Measurements from ENCODE around the gene CALHM6. TPM values are rescaled to one million over a fixed set of nuclear protein-coding genes. Genes with fewer than 3 reads are reported as not detected.

The CALHM6 gene
- total RNA-seq, 4 donors from 2014 or later: 1.3 to 2.9 (median 2.3) TPM

DNA sequence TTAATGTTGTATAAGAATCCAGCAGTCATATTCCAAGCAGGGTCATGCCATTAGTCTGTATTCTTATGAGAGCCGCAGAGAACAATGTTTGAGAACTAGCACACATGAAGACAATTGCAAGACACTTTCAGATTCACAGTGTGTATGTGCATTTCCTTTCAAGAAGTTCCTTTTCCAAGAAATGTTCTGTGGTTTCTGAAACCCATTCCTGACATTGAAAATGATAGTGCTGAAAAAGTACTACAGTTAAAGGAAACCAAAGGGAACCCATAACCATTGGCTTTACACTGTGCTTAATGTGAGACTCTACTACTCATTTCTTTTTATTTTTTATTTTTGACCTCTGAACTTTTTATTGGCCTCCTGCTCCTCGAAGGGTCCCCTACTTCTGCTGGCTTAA is 4.2 kb upstream of the CALHM6 start:
- no peak for DNase-seq
- no peak overlapping the region for H3K4me3 ChIP-seq (replicated peaks in 1 of 3)
- no peaks in the 10 kb centered on the region for H3K27me3 ChIP-seq
- no peak for TF ChIP-seq CTCF (IDR thresholded peaks at IDR 0.05)
- no peak for TF ChIP-seq POLR2A (IDR thresholded peaks at IDR 0.05)
- no peaks in the 10 kb centered on the region for H3K36me3 ChIP-seq
- WGBS, 2 donors: 84 to 85% methylated on average over 2 of the region's 2 CpGs
- intact Hi-C loops (cut with DNase I): no loop called here
- no peak overlapping the region for H3K27ac ChIP-seq
- no peaks in the 10 kb centered on the region for H3K9me3 ChIP-seq
- no peaks in the 10 kb centered on the region for H3K4me1 ChIP-seq

DNA sequence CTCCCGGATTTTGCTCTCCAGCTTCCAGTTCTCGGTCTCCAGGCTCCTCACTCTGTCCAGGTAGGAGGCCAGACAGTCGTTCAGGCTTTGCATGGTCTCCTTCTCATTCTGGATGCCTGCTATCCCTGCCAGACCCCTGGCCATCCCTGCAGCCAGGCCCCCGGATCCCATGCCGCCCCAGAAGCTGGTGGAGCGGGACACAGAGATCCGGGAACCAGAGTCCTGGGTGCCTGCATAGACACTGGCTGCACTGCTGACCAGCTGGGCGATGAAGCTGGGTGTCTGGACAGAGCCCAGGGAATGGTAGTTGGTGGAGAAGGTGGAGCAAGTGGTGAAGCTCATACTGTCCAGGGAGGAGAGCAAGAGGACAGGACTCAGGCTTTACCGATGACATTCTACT is 2.9 kb upstream of the CALHM6 start:
- Histone ChIP-seq H3K36me3 (no peaks in the 10 kb centered on the region), H3K27ac (no peak overlapping the region), H3K4me3 (replicated peaks in 1 of 3) (no peak overlapping the region), H3K9me3 (no peaks in the 10 kb centered on the region), H3K4me1 (peaks cover 0 to 4% of the 10 kb centered on the region in 2 donors), H3K27me3 (no peaks in the 10 kb centered on the region)
- no peak for DNase-seq
- WGBS, 2 donors: 91 to 96% methylated on average over 6 to 8 of the region's 9 CpGs
- intact Hi-C loops (cut with DNase I): no loop called here
- TF ChIP-seq CTCF (IDR thresholded peaks at IDR 0.05): no peak
- TF ChIP-seq POLR2A (IDR thresholded peaks at IDR 0.05): no peak

- Histone ChIP-seq H3K4me3 (replicated peaks in 1 of 3) (no peak overlapping the region), H3K9me3 (no peaks in the 10 kb centered on the region), H3K27me3 (no peaks in the 10 kb centered on the region), H3K36me3 (no peaks in the 10 kb centered on the region), H3K27ac (no peak overlapping the region), H3K4me1 (peaks cover 0 to 4% of the 10 kb centered on the region in 2 donors)
- 90 to 94% methylated on average over 4 of the region's 4 CpGs for WGBS, 2 donors
- TF ChIP-seq POLR2A (IDR thresholded peaks at IDR 0.05) (no peak), CTCF (IDR thresholded peaks at IDR 0.05) (no peak)
- intact Hi-C loops (cut with DNase I): no loop called here
- DNase-seq: no peak
Observed at GRCh38 chr6:116459927-116460326, 1.2 kb upstream of the CALHM6 start.

- intact Hi-C loops (cut with DNase I): no loop called here
- H3K4me1 ChIP-seq: peaks cover 0 to 4% of the 10 kb centered on the region in 2 donors
- no peak overlapping the region for H3K27ac ChIP-seq
- H3K27me3 ChIP-seq: no peaks in the 10 kb centered on the region
- peak overlapping the region in 2 of 3 donors; percentile 5 to 28 for H3K4me3 ChIP-seq (replicated peaks in 1 of 3)
- peak; percentile 49 to 58 for DNase-seq
- no peak for TF ChIP-seq POLR2A (IDR thresholded peaks at IDR 0.05)
- TF ChIP-seq CTCF (IDR thresholded peaks at IDR 0.05): no peak
- H3K36me3 ChIP-seq: no peaks in the 10 kb centered on the region
- no peaks in the 10 kb centered on the region for H3K9me3 ChIP-seq
- WGBS, 2 donors: 17% methylated on average over 46 to 49 of the region's 84 CpGs
Observed at GRCh38 chr6:116461932-116462885, 1.0 kb downstream of the CALHM6 start.

- 89 to 96% methylated on average over 4 of the region's 4 CpGs for WGBS, 2 donors
Observed at GRCh38 chr6:116463301-116463700, 2.1 kb downstream of the CALHM6 start.

More at GRCh38 chr6:116463301-116463700, 2.1 kb downstream of the CALHM6 start:
- Histone ChIP-seq H3K27me3 (no peaks in the 10 kb centered on the region), H3K27ac (no peak overlapping the region), H3K36me3 (no peaks in the 10 kb centered on the region), H3K9me3 (no peaks in the 10 kb centered on the region), H3K4me3 (replicated peaks in 1 of 3) (no peak overlapping the region), H3K4me1 (peaks cover 0 to 4% of the 10 kb centered on the region in 2 donors)
- no peak for TF ChIP-seq CTCF (IDR thresholded peaks at IDR 0.05)
- no peak for TF ChIP-seq POLR2A (IDR thresholded peaks at IDR 0.05)
- intact Hi-C loops (cut with DNase I): no loop called here
- DNase-seq: no peak

Data from thyroid gland (tissue), 4 donors.